RWPE2 (cell line): ENCODE results near the gene NANOS1.
A peak's percentile ranks its signal among the peaks of the same experiment; 100 is the strongest.

Experiments
- ATAC-seq: fragments of 200-7000 bp; cut with Tn5 transposase; 3 replicates; pipeline ENCODE4 v1.9.1; 2021; ENCODE audit warnings: low read depth
- DNase-seq: peaks from one replicate; pipeline ENCODE4 v3.0.0-alpha.2; 2020; ENCODE audit warnings: low spot score
- H3K27ac ChIP-seq: fragments of 450-650 bp; 2 replicates; pipeline ENCODE4 v1.5.1; 2017; ENCODE audit warnings: mild to moderate bottlenecking; ENCODE audit not compliant: poor library complexity, severe bottlenecking
- H3K27me3 ChIP-seq: fragments of 250-450 bp; sonication (Bioruptor Pico); 2 replicates; pipeline ENCODE4 v1.5.1; 2021; ENCODE audit warnings: mild to moderate bottlenecking, moderate library complexity; ENCODE audit not compliant: insufficient read depth, poor library complexity, severe bottlenecking
- H3K36me3 ChIP-seq: fragments of 250-450 bp; sonication (Bioruptor Pico); 2 replicates; pipeline ENCODE4 v1.5.1; 2020; ENCODE audit warnings: low read depth, mild to moderate bottlenecking, moderate library complexity
- H3K4me1 ChIP-seq: fragments of 250-450 bp; sonication (Bioruptor Pico); 2 replicates; pipeline ENCODE4 v1.5.1; 2021; ENCODE audit warnings: mild to moderate bottlenecking, moderate library complexity; ENCODE audit not compliant: insufficient read depth, poor library complexity, severe bottlenecking
- H3K4me3 ChIP-seq: fragments of 250-450 bp; sonication (Bioruptor Pico); 2 replicates; pipeline ENCODE4 v1.5.1; 2021; ENCODE audit warnings: mild to moderate bottlenecking, moderate library complexity; ENCODE audit not compliant: severe bottlenecking
- H3K9me3 ChIP-seq: fragments of 250-450 bp; sonication (Bioruptor Pico); 2 replicates; pipeline ENCODE4 v1.5.1; 2021; ENCODE audit warnings: mild to moderate bottlenecking, moderate library complexity; ENCODE audit not compliant: severe bottlenecking
- TF ChIP-seq, protein P1 (sequence below): fragments of 450-650 bp; IDR thresholded peaks from one replicate; pipeline ENCODE4 v1.5.1; 2017; ENCODE audit warnings: mild to moderate bottlenecking, moderate library complexity; ENCODE audit not compliant: poor library complexity, severe bottlenecking

The NANOS1 gene

DNA sequence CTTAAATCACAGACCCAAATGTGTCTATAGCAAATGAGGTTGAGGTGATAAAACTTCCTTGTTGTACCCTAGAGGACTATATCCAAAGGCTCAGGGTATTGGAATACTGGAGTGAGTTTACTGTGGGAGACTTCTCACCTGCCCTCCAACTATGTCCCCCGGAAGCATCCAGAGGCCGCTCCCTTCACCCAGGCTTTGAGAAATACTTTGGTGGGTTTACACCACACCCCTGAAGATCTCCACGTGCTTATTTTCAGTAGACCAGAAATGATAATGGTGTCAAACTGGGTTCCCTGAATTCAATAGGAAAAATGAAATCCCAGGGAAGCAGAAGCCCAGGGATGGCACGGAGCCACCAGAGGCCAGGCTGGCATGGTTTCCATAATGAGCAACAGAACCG lies 31.3 kb upstream of the NANOS1 start:
- no peaks in the 10 kb centered on the region for H3K36me3 ChIP-seq
- ATAC-seq (no peak), DNase-seq (no peak)
- H3K27me3 ChIP-seq = no peaks in the 10 kb centered on the region
- H3K4me3 ChIP-seq = no peak overlapping the region
- peaks cover 1% of the 10 kb centered on the region for H3K4me1 ChIP-seq
- H3K9me3 ChIP-seq = no peaks in the 10 kb centered on the region
- TF ChIP-seq, protein P1, sequence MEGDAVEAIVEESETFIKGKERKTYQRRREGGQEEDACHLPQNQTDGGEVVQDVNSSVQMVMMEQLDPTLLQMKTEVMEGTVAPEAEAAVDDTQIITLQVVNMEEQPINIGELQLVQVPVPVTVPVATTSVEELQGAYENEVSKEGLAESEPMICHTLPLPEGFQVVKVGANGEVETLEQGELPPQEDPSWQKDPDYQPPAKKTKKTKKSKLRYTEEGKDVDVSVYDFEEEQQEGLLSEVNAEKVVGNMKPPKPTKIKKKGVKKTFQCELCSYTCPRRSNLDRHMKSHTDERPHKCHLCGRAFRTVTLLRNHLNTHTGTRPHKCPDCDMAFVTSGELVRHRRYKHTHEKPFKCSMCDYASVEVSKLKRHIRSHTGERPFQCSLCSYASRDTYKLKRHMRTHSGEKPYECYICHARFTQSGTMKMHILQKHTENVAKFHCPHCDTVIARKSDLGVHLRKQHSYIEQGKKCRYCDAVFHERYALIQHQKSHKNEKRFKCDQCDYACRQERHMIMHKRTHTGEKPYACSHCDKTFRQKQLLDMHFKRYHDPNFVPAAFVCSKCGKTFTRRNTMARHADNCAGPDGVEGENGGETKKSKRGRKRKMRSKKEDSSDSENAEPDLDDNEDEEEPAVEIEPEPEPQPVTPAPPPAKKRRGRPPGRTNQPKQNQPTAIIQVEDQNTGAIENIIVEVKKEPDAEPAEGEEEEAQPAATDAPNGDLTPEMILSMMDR = no peak
- H3K27ac ChIP-seq = no peak overlapping the region

DNA sequence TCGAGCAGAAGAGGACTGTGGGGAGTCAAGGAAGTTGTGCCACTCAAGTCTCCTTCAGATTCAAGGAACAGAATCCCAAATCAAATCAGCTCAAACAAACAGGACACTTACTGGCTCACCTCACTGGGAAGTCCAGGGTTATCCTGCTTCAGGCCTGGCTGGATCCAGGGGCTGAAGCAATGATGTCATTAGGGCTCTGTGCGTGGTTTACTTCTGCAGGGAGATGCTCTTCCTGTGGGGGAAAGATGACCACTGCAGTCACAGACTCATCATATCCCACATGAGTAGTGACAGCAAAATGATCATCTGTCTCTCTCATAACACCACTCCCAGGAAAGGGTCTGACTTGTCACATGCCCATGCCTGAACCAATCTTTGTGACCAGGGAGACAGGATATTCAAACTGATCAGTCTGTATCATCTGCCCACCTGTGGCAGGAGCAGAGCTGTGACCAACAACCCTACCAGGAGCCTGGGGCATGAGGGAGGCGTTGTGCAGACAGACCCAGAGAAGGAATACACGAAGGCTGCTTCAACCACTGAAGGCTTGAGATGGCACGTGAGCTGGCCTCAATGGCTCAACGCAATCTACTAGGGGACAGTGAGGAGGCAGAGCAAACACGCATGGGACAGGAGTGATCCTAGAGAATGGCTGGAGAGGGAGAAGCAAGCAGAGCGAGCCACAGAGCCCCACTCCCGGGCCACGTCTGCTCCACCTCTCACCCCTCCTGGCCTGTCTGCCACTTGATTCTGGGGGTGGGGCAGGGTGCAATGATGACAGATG lies 27.6 kb upstream of the NANOS1 start:
- TF ChIP-seq, protein P1 = no peak
- Histone ChIP-seq H3K4me3 (no peak overlapping the region), H3K27me3 (no peaks in the 10 kb centered on the region), H3K4me1 (peaks cover 32% of the 10 kb centered on the region), H3K27ac (no peak overlapping the region), H3K36me3 (no peaks in the 10 kb centered on the region), H3K9me3 (no peaks in the 10 kb centered on the region)
- no peak for ATAC-seq
- DNase-seq = peak; percentile 19

DNA sequence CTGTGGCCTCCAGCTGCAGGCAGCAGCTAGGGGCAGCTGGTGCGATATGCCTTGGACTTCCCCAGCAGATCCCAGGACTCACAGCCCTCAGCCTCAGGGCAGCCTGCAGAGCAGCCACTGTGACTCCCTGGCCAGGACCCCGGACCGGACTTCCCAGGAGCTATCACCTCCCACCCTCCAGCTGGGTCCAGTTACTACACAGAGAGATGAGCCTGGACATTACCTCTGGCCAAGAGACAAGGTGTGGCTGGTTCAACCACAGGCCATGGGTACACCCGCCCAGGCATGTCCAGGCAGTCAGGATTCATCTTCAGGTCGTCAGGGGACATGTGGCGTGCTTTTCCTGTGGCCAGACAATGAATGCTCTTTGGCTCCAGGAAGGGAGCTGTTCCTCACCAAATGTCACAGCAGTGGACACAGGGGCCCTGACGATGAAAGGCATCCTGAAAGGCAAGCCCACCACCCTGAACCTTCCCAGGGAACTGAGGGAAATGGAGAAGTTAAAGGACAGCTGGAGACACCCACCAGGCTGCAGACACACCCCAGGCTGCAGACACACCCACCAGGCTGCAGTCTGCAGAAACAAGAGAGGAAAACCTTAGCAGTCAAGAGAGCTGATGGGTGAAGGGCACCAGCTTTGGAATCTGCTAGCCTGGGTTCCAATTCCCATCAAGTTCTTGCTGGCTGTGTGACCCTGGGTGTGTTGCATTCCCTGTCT lies 25.8 kb upstream of the NANOS1 start:
- H3K36me3 ChIP-seq = no peaks in the 10 kb centered on the region
- no peaks in the 10 kb centered on the region for H3K27me3 ChIP-seq
- H3K9me3 ChIP-seq = no peaks in the 10 kb centered on the region
- no peak overlapping the region for H3K4me3 ChIP-seq
- DNase-seq (peak; percentile 61), ATAC-seq (peak; percentile 26; the same call in 2 of the 3 replicates)
- TF ChIP-seq, protein P1 = no peak
- H3K27ac ChIP-seq = peak overlapping the region; percentile 3
- peaks cover 37% of the 10 kb centered on the region for H3K4me1 ChIP-seq

DNA sequence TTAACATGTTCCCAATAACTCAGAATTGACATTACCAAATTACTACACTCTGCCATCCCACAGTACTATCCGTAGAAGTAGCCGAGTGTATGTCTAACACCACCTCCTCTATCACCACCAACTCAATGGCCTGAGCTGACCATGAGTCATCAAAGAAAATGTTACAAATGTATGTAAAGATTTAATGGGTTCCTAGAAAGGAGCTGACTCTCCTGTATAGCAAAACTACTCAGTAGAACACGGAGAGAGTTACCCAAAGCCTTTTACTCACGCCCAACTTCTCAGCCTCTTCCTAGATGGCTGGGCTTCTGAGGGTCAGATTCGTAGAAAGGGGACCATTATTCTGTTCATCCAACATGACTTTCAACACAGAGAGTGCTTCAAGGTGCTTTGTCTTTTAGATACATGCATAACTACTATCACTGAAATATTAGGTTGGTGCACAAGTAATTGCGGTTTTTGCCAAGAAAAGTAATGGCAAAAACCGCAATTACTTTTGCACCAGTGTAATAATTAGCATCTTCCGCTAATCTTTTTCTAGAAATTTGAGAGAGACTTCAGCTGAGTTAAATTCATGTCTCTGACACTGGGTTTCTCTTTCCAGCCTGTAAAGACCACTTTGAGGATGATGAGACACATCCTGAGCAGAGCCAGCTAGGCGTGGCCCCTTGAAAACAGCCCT lies 24.0 kb upstream of the NANOS1 start:
- ATAC-seq = peak; percentile 68
- Histone ChIP-seq H3K9me3 (no peaks in the 10 kb centered on the region), H3K4me3 (no peak overlapping the region), H3K4me1 (peaks cover 37% of the 10 kb centered on the region), H3K27me3 (no peaks in the 10 kb centered on the region), H3K27ac (peak overlapping the region; percentile 47), H3K36me3 (no peaks in the 10 kb centered on the region)
- TF ChIP-seq, protein P1 = no peak
- DNase-seq = peak; percentile 9
